DMS79 treated with DMSO at 0.1 percent for 48 hours (cell line): ENCODE measurements around the gene LIPC.

Experiments
- DNase-seq: peaks from one replicate; lab custom pipeline; 2025; lab: John Stamatoyannopoulos, UW

LIPC gene

DNA sequence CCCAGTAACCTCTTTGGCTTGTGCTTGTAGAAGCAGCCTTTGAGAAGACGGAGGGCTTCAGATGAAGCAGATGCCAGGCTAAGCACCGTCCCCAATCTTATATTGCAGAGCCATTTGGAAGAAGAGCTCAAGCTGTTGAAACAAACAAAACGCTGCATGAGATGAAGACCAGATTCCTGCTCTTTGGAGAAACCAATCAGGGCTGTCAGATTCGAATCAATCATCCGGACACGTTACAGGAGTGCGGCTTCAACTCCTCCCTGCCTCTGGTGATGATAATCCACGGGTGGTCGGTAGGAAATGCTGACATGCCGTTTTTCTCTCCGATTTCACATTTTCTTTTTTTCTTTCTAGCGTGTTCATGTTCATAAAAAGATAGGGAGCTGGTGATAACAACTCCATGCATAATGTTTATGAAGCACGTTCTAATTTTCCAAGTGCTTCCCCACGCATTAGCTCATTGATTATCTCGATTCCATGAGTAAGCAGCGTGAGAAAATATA lies 106.5 kb downstream of the LIPC start:
- DNase-seq = no peak

DNA sequence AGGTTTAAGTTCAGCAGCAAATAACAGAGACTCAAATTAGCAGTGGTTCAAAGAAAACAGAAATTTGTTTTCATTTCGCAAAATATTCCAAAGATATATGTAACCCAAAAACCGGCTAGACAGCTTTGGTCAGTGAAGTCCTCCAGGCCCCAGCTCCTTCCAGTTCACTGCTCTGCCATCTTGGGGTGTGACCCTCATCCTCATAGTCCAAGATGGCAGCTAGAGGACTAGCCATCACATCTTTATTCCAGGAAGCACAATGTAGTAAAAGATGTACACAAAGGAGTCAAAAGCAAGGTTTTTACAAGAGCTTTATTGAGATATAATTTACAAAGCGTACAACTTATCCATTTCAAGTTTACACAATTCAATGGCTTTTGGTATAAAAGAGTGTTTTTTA lies 107.1 kb downstream of the LIPC start:
- DNase-seq = no peak

DNA sequence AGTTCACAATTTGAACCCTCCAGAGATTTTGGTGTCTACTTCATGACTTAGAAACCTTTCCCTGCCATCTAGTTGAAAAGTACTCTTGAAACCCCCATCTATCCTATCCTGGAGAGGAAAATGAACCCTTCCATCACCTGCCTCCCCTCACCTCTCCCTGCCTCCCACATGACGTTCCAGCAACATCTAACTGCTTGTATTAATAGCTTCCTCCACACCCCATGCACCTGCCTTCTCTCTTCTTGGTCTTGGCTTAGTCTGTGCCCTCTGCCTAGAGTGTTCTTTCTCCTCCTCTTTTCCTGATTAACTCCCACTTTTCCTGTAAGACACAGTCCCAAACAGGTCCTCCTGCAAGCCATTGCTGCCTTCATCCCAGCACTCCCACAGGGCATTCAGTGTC lies 107.8 kb downstream of the LIPC start:
- DNase-seq = no peak

DNA sequence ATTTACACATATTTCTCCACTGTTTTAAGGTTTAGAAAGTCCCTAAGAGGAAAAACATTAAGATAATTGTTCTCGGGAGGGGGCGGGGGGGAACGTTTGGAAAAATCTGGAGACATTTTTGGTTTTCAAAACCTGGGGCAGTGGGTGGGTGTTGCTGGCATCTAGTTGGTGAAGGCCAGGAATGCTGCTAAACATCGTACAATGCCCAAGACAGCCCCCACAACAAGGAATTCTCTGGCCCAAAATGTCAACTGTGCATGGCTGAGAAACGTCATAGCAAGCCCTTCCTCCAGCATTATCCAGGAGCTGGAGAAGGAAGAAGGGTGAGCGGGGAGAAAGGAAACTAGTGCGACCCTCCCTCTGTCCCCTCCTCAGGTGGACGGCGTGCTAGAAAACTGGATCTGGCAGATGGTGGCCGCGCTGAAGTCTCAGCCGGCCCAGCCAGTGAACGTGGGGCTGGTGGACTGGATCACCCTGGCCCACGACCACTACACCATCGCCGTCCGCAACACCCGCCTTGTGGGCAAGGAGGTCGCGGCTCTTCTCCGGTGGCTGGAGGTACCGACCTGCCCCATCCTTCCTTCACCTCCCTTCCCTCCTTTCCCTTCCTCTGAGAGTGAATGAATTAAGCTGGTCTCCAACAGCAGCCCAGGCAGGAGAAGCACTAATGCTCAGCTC lies 109.8 kb downstream of the LIPC start:
- DNase-seq = no peak

DNA sequence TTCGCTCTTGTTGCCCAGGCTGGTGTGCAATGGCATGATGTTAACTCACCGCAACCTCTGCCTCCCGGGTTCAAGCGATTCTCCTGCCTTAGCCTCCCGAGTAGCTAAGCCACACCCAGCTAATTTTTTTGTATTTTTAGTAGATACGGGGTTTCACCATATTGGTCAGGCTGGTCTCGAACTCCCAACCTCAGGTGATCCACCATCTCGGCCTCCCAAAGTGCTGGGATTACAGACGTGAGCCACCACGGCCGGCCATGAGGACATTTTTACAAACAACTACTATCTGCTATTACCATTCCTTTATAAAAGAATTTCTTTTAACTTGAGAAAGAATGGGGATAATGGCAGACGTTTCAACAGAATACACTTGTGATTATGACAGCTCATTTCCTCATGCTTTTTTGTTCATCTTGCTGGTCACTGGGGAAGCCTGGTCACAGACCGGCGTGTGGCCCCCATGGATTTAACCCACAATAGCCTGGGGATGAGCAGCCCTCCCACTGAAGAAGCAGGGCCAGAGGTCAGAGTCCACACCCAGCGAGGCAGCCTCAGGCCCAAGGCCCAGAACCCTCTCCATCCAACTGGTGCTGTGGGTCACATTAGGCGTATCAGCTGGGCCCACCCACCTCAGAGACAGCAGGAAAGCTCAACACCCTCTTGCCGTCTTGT lies 112.0 kb downstream of the LIPC start:
- no peak for DNase-seq

DNA sequence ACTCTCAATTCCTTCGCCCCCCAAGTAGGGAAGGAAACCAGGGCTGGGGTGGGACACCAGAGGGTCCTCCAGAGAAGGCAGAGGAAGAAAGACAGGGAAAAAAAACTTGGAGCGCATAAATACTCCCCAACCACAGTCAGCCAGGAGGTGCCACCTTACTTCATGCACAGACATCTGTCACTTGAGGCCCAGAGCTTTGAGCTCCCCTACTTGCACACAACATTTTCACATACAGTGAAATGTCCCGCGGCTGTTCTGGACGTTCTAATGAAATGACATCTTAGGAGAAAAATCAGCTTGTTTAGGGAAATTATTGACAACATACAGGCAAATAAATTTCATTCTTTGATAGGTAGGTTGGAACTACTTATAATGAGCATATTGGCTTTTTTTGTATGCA lies 113.0 kb downstream of the LIPC start:
- DNase-seq = no peak

DNA sequence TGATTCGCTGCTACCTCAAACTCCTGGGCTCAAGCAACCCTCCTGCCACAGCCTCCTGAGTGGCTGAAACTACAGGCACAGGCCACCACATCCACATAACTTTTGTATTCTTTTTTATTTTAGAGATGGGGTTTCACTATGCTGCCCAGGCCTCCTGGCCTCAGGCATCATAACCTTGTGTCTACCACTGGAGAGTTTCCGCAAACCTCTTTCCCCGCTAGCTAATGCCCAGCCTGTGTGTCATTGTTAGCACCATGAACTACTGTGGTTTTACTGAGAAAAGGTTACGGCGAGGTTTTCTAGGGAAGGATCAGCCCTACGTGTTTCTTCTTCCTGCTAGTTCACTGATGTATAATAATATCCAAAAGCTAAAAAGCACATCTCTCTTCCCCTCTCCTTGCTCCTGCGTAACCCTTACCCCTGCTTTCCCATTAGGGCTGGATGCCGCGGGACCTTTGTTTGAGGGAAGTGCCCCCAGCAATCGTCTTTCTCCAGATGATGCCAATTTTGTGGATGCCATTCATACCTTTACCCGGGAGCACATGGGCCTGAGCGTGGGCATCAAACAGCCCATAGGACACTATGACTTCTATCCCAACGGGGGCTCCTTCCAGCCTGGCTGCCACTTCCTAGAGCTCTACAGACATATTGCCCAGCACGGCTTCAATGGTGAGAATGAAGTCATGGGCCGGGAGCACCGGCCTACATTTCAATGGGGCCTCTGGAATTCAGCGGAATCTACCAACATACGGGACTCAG lies 113.7 kb downstream of the LIPC start:
- no peak for DNase-seq

DNA sequence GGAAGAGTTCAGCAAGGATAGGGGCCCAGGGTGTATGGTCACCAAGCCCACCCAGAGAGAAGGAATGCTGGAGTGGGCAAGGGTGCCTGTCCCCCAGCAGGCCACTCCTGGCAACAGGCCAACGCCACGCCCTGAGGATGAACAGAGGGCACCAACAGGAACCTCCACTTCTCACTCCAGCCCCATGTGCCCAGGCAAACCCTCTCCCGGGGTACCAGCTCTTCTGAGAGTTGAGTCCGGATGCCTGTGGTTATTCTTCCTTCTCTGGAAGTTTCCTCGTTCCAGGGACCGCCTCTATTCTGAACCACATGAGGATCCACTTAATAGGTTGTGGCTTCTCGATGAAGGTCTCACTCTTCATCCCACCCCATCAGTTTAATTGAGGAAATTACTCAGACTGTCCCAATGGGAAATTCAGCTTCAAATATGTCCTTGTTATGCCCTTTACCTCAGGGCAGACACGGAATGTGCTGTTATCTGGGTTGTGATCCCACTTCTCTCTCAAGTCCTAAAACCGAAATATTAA lies 114.3 kb downstream of the LIPC start:
- no peak for DNase-seq

DNA sequence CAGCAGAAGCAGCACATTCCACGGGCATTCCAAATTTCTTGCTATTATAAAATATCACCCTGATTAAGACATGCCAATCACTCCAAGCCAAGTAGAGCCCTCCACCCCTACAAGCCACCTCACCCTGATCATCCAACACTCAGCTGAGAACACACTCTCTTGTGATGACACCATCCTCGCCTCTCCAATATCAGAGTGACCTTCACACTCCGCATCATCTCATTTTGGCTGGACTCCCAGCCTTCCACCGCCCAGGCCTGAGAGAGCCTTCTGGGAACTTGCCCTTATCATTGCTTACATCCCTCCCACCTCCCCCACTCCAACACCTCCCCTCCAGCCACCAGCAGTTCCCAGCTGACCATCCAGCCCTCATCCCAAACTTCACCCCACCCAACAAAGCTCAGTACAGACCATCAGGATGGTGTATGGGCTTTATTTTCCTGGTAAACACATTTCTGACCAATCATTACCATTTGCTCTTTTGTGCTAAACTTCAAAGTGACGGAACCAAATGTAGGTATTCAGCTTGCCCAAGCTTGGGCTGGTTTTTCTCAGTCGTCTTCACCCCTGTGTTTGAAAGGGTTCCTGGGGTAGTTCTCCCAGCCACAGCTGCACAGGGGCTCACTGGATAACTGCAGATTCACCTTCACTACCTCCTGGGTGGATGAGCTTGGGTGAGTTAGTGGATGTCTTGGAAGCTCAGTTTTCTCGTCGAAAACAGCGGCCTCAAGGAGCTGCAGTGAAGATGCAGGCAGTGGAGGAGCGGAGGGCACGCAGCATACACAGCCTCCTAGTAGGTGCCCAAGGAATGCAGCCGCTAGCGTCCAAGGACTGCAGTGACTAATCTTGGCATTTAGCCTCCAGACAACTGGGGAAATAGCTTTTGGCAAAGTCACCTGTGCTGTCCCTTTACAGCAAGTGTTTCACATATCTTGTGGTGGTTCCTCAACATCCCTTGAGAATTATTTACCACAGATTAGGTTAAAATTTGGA lies 115.1 kb downstream of the LIPC start:
- no peak for DNase-seq

DNA sequence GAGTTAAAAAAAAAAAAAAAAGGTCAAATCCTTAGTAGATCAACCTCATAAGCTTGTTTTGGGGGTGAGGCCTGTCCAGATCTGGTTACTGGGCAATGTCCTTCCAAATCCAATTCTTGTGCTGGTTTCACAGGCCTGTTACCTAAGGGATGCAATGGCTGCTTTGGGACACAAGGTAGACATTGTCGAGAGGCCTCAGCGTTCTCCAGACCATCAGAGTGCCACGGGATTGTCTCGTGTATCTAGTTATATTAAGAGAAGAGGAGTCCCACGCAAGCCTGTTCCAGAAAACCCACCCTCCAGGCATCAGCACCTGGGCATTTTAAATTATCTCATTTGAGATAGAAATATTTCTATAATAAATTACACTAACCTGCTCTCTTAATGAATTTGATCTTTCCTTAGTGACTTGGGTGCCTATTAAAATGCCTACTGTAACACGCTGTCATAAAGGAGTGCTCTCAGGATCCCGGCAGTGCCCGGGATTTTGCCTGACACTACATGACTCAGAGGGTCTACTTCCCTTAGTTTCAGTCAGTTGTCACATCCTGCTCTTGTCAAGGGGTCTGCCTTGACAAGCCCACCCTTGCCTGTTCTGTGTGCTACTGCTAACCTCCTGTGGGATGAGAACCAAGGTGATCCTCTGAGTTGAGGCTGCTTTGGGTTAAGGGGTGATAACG lies 116.0 kb downstream of the LIPC start:
- no peak for DNase-seq

DNA sequence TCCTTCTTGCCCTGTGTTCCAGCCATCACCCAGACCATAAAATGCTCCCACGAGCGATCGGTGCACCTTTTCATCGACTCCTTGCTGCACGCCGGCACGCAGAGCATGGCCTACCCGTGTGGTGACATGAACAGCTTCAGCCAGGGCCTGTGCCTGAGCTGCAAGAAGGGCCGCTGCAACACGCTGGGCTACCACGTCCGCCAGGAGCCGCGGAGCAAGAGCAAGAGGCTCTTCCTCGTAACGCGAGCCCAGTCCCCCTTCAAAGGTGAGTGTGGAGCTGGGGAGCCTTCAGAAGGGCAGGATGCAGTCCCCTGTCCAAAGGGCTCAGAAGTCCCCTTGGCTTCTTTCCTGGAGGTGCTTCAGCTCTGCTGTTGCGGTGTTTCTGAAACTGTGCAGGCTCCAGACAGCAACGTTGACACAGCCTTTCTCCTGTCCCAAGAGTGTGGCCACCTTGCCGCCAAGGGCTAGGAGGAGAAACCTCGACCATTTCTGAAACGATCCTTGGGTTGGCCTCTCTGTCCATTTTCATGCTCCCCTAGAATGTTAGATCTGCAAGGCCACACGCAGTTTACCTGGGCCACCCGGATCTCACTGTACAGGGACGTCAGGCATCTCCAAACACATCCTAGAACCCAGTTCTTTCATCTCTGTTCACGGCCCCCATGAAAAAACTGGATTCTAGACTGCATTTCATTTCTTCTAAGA lies 116.7 kb downstream of the LIPC start:
- no peak for DNase-seq

DNA sequence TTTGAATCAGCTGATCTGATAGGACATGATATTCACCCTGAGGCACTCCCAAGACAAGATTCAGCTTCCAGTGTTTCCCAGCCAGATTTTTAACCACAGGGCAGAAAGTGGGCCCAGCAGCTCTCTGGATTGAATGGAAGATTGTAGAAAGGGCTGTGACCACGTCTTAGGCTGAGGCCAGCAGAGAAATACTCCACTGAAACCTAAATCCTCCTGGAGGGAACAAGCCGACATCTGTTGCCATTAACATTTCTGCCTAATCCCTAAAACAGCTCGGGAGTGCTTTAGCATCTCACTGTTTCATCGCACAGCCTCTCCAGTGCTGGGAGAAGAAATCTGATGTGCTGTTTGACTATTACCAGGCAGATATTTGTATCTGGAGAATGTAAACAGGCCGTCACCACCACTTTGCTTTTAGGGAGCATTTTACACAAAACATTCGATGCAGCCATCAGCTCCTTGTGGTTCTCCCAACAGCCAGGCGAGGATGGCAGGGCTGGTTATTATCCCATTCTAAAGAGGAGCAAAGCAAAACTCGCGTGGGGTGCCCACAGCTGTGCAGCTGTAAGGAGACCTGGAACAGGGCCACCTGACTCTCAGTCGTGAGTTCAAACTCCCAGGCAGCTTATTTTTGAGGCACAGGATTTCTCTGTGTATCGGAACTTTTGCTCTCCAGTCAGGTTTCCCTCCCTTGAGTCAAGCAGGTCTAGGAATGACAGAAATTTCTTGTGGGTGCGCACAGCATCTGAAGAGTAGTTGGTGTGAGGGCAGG lies 117.4 kb downstream of the LIPC start:
- no peak for DNase-seq

DNA sequence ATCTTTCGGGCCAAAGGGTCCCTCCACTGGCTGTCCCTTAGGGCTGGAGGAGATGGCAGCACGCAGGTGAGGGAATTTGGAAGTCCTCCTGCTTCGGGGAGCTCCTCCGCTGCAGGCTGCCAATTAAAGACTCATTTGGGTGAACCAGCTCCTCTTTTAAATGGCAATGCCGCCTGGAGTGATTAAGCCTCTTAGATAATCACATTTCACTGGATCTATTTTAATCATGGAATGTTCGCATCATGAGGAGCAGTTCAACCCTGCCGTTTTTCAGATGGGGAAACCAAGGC lies 117.9 kb downstream of the LIPC start:
- DNase-seq = no peak

DNA sequence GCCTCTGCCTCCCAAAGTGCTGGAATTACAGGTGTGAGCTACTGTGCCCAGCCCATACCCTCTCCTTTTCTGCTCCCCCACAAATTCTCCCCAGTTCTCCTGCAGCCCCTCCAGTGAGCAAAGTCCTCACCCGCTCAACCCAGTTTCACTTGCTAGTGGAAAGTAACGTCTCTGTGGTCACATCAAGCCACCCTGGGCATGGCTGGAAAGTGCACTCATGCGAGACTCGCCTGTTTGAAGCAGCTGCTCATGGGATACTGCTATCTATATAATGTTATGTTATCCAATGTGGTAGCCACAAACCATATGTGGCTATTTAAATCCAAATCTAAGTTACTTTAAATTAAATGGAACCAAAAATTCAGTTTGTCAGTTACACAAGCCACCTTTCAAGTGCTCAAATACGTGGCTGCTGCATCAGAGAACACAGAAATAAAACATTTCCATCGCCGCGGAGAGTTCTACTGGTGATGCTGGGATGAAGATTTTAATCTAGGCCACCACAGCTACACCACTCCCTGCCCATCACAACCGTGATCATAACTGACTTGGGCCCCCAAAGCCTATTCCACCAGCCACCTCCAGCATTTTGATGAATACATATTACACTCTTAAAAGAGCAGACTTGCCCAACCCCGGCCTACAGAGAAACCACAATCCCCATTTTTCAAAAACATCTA lies 119.4 kb downstream of the LIPC start:
- no peak for DNase-seq

DNA sequence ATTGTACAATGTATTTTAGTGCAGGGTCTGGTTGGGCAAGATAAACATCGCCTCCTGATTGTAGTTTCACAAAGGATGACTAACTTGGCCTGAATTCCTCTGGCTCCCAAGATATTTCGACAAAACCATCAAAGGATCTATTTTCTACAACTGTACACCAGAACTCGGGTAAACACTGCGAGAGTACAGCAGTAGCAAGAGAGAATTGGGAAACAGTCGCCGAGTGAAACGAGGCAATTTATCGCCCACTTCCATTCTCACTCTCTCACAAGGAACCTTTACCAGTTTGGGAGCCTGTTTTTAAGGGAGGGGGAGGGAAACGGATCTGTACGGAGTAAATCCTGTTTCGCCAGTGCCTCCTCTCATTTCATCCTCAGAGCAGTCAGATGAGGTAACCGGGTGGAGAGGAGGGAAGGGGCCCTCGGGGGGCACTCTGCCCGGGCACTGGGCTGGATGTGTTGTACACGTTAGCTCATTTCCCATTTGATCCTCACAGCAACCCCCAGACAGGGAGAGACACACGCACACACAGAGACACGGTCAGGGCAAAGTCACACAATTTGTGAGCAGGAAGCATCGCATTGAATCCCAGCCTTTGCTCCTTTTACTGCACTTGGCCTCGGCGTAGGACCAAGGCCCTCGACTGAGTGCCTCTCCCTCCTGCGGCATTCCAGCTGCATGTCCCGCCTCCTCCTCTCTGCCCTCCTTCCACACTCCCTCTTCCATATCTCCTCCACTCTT lies 120.1 kb downstream of the LIPC start:
- DNase-seq = no peak

DNA sequence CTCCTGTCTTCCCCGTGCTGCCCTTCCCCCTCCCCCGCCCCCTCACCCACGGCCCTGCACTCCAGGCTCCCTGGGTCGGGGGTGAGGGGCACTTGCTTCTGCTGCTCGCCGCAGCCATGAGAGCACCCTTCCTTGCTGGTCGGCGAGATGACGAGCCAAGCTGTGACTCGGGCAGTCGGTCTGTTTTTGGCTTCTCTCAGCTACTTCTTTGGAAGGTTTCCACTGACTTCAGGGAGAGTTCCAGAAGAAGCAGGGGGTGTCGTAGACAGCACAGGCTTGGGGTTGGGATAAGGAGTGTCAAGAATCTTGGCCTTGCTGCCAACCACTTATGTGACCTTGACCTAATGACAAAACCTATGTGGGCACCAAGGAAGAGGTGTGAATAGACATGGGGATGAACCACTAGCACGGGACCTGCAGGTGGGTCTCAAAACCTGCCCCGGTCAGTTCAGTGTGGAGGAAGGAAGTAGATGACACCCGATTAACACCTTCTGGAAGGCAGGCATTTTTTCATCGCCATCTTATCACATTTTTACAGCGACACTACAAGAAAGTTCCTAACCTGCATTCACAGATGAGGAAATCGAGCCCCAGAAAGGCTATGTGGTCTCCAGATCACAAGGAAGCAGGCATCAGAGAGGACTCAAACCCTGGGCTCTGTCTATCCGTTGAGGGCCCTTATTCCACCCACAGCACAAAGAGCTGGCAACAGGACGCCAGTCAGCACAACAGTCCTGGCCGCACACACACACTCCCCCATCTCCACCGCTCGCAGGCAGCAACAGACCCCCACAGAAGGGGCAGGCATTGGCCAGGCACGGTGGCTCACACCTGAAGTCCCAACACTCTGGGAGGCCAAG lies 120.9 kb downstream of the LIPC start:
- no peak for DNase-seq

DNA sequence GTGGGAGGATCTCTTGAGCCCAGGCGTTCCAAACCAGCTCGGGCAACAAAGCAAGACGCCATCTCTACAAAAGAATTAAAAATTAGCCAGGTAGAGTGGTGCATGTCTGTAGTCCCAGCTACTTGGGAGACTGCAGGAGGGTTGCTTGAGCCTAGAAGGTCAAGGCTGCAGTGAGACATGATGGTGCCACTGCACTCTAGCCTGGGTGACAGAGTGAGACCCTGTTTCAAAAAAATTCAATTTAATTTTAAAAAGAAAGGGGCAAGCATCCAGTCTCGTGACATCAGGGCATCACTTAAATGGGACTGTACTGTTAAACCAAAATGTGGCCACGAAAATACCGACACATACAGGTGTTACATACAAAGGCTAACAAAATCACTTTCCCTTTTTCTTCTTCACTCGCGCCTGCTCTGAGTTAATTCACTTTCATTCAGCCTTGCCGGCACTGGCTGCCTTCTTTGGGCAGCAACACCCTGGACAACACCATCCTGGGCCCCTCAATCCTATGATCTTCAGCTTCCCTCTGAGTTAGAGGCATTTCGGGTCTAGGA lies 121.7 kb downstream of the LIPC start:
- DNase-seq = no peak
